GM19238 (cell line): ENCODE data around the gene ACTA2.
A peak's percentile ranks its signal among the peaks of the same experiment; 100 is the strongest.
"Not testable (repeated sequence)": the region's sequence is repeated elsewhere in the genome, so short reads cannot be mapped to it uniquely, and the experiment has no call there.

Source experiments
- DNase-seq: peaks from one replicate; pipeline ENCODE4 v3.0.0; 2011; ENCODE audit warnings: low spot score; ENCODE audit not compliant: insufficient read length

Gene ACTA2

GRCh38 chr10:88949912-88950837 is 2.4 kb downstream of the ACTA2 start:
- DNase-seq: no peak

- DNase-seq: no peak
These were observed 3.5 kb downstream of the ACTA2 start for GRCh38 chr10:88949051-88949450.

- DNase-seq: no peak
These were observed 5.5 kb downstream of the ACTA2 start for GRCh38 chr10:88946965-88947590.

GRCh38 chr10:88946200-88946599 is 6.4 kb downstream of the ACTA2 start:
- no peak for DNase-seq

- DNase-seq: no peak
These were observed 7.8 kb downstream of the ACTA2 start for GRCh38 chr10:88944813-88945212.

GRCh38 chr10:88943778-88944177 is 8.8 kb downstream of the ACTA2 start:
- no peak for DNase-seq

- DNase-seq: no peak
These were observed 11.5 kb downstream of the ACTA2 start for GRCh38 chr10:88941026-88941425.

GRCh38 chr10:88938938-88939337 is 13.6 kb downstream of the ACTA2 start:
- DNase-seq: no peak

- DNase-seq: no peak
These were observed 14.5 kb downstream of the ACTA2 start for GRCh38 chr10:88938039-88938438.

- no peak for DNase-seq
These were observed 15.9 kb downstream of the ACTA2 start for GRCh38 chr10:88936656-88937055.

- peak; percentile 20 for DNase-seq
These were observed 17.5 kb downstream of the ACTA2 start for GRCh38 chr10:88934900-88935672.

GRCh38 chr10:88933564-88933963 is 19.0 kb downstream of the ACTA2 start:
- no peak for DNase-seq

- peak; percentile 19 for DNase-seq
These were observed 19.9 kb downstream of the ACTA2 start for GRCh38 chr10:88932539-88933256.

- DNase-seq: not testable (repeated sequence)
These were observed 20.5 kb downstream of the ACTA2 start for GRCh38 chr10:88932029-88932428.

GRCh38 chr10:88931548-88931947 is 21.0 kb downstream of the ACTA2 start:
- no peak for DNase-seq

- DNase-seq: no peak
These were observed 24.3 kb downstream of the ACTA2 start for GRCh38 chr10:88928254-88928653.

- DNase-seq: no peak
These were observed 25.2 kb downstream of the ACTA2 start for GRCh38 chr10:88927416-88927690.

GRCh38 chr10:88926566-88927415 is 25.8 kb downstream of the ACTA2 start:
- DNase-seq: no peak

- DNase-seq: no peak
These were observed 29.1 kb downstream of the ACTA2 start for GRCh38 chr10:88923520-88923919.

- DNase-seq: no peak
These were observed 30.5 kb downstream of the ACTA2 start for GRCh38 chr10:88922041-88922440.
